SK-N-SH (cell line): Measurements from ENCODE around the gene ZC3H4. TPM values are rescaled to one million over a fixed set of nuclear protein-coding genes. Genes with fewer than 3 reads are reported as not detected.

Experiments used
- CTCF ChIA-PET: fragments of 300-600, 350-600 bp; formaldehyde crosslinking; extraction: SDS; loops from one replicate; lab custom pipeline; 2021; lab: Yijun Ruan, JAX
- POLR2A ChIA-PET: fragments of 350-600 bp; sonication (Branson Sonifier 250); formaldehyde crosslinking; extraction: SDS; loops from one replicate; lab custom pipeline; 2020; ENCODE audit warnings: antibody characterized with exemption, inconsistent platforms; lab: Yijun Ruan, JAX
- DNase-seq: peaks from one replicate; pipeline ENCODE4 v3.0.0; 2012
- H2AFZ ChIP-seq: fragments of 200-600 bp; sonication (generic); 2 replicates; pipeline ENCODE4 v1.8.1; 2016; ENCODE audit warnings: antibody characterized with exemption, mild to moderate bottlenecking, low read depth
- H3F3A ChIP-seq: fragments of 200-600 bp; sonication (generic); replicated peaks from 2 replicates; pipeline ENCODE3; 2016; ENCODE audit warnings: antibody characterized with exemption, mild to moderate bottlenecking; ENCODE audit not compliant: insufficient read depth
- H3K27ac ChIP-seq, 2 experiments: fragments of 200-500 bp in 1 of 2; fragments of 200-600 bp in 1 of 2; sonication (Bioruptor generic) in 1 of 2; sonication (generic), shearing (Covaris generic) in 1 of 2; 2 replicates each; pipeline versions ENCODE4 v1.5.1 to v1.6.1; 2014 to 2016; ENCODE audit warnings: low read depth in 2 of 2, inconsistent platforms in 1 of 2, low read length in 1 of 2, mild to moderate bottlenecking in 1 of 2, mixed read lengths in 1 of 2
- H3K27me3 ChIP-seq: fragments of 200-600 bp; sonication (generic), shearing (Covaris generic); 2 replicates; pipeline ENCODE4 v1.6.1; 2016; ENCODE audit warnings: mixed run types; ENCODE audit not compliant: insufficient read depth
- H3K36me3 ChIP-seq, 2 experiments: fragments of 200-500 bp in 1 of 2; fragments of 200-600 bp in 1 of 2; sonication (Bioruptor generic) in 1 of 2; sonication (generic) in 1 of 2; replicated peaks in 1 of 2; 2 replicates each; pipeline versions ENCODE3 to v1.5.1; 2014 to 2016; ENCODE audit warnings: low read length in 1 of 2, mild to moderate bottlenecking in 1 of 2; ENCODE audit not compliant: insufficient read depth in 2 of 2, control insufficient read depth in 1 of 2
- H3K4me1 ChIP-seq, 2 experiments: fragments of 200-500 bp in 1 of 2; fragments of 200-600 bp in 1 of 2; sonication (Bioruptor generic) in 1 of 2; sonication (generic), shearing (Covaris generic) in 1 of 2; 2 replicates each; pipeline versions ENCODE4 v1.5.1 to v1.6.1; 2014 to 2016; ENCODE audit warnings: low read depth in 1 of 2, low read length in 1 of 2, mixed run types in 1 of 2; ENCODE audit not compliant: insufficient read depth in 2 of 2, control insufficient read depth in 1 of 2
- H3K4me2 ChIP-seq: fragments of 200-600 bp; sonication (generic), shearing (Covaris generic); 2 replicates; pipeline ENCODE4 v1.6.1; 2017; ENCODE audit warnings: mixed run types
- H3K4me3 ChIP-seq, 2 experiments: fragments of 200-500 bp in 1 of 2; fragments of 200-600 bp in 1 of 2; sonication (Bioruptor generic) in 1 of 2; sonication (generic), shearing (Covaris generic) in 1 of 2; 2 replicates each; pipeline versions ENCODE4 v1.5.1 to v1.8.1; 2014 to 2016; ENCODE audit warnings: low read depth in 2 of 2, inconsistent platforms in 1 of 2, low read length in 1 of 2, mild to moderate bottlenecking in 1 of 2, mixed read lengths in 1 of 2, moderate library complexity in 1 of 2
- H3K79me2 ChIP-seq: fragments of 200-600 bp; sonication (generic); 2 replicates; pipeline ENCODE4 v1.8.1; 2017; ENCODE audit warnings: mild to moderate bottlenecking; ENCODE audit not compliant: insufficient read depth
- H3K9ac ChIP-seq: fragments of 200-600 bp; sonication (generic); 2 replicates; pipeline ENCODE4 v1.6.1; 2017; ENCODE audit warnings: mixed run types
- H3K9me2 ChIP-seq: fragments of 200-600 bp; sonication (generic); 2 replicates; pipeline ENCODE4 v1.6.1; 2017; ENCODE audit warnings: mixed run types
- H3K9me3 ChIP-seq: fragments of 200-600 bp; sonication (generic); 2 replicates; pipeline ENCODE4 v1.6.1; 2017; ENCODE audit warnings: mixed run types, mild to moderate bottlenecking, moderate library complexity
- H4K20me1 ChIP-seq: fragments of 200-600 bp; sonication (generic); 2 replicates; pipeline ENCODE4 v1.6.1; 2017; ENCODE audit warnings: mild to moderate bottlenecking, mixed run types; ENCODE audit not compliant: insufficient read depth
- CHD2 ChIP-seq: fragments of 150-350 bp; IDR thresholded peaks from 2 replicates; pipeline ENCODE4 v1.6.1; 2018; ENCODE audit warnings: low read length; ENCODE audit not compliant: partially characterized antibody
- ELF1 ChIP-seq: IDR thresholded peaks from 2 replicates; pipeline ENCODE4 v1.4.0; 2012
- EP300 ChIP-seq, 2 experiments: IDR thresholded peaks; 2 replicates each; pipeline versions ENCODE4 v1.4.0 to v1.6.1; 2012; ENCODE audit warnings: borderline replicate concordance in 1 of 2, low read depth in 1 of 2, low read length in 1 of 2
- FOXJ3 ChIP-seq: sonication (generic); formaldehyde crosslinking; IDR thresholded peaks from 2 replicates; pipeline ENCODE4 v1.5.1; 2020; ENCODE audit warnings: mild to moderate bottlenecking, missing genetic modification reagents
- GABPA ChIP-seq: IDR thresholded peaks from 2 replicates; pipeline ENCODE4 v1.4.0; 2012; ENCODE audit warnings: low read depth, mild to moderate bottlenecking
- MXI1 ChIP-seq: IDR thresholded peaks from 2 replicates; pipeline ENCODE4 v1.6.1; 2012; ENCODE audit warnings: mild to moderate bottlenecking, low read depth, low read length, improper control_type of control experiment
- NFIC ChIP-seq: IDR thresholded peaks from 2 replicates; pipeline ENCODE4 v1.4.0; 2012; ENCODE audit warnings: borderline replicate concordance
- RAD21 ChIP-seq: IDR thresholded peaks from 2 replicates; pipeline ENCODE4 v1.6.1; 2012; ENCODE audit warnings: mild to moderate bottlenecking, low read length
- RXRA ChIP-seq: IDR thresholded peaks from 2 replicates; pipeline ENCODE4 v1.4.0; 2012; ENCODE audit warnings: low read depth, mild to moderate bottlenecking, borderline replicate concordance
- SIN3A ChIP-seq: IDR thresholded peaks from 2 replicates; pipeline ENCODE4 v1.6.1; 2012; ENCODE audit warnings: low read depth, mild to moderate bottlenecking, low read length, moderate library complexity, borderline replicate concordance
- TAF1 ChIP-seq: IDR thresholded peaks from 2 replicates; pipeline ENCODE4 v1.6.1; 2012; ENCODE audit warnings: low read depth, mild to moderate bottlenecking, low read length, moderate library complexity, borderline replicate concordance
- TCF12 ChIP-seq: IDR thresholded peaks from 2 replicates; pipeline ENCODE4 v1.4.0; 2012
- TEAD4 ChIP-seq: IDR thresholded peaks from 2 replicates; pipeline ENCODE4 v1.4.0; 2012; ENCODE audit warnings: mild to moderate bottlenecking, borderline replicate concordance; ENCODE audit not compliant: insufficient read depth
- WGBS: methylation state at CpG from one replicate; pipeline ENCODE4 v1.1.6; 2017; ENCODE audit warnings: low lambda C conversion rate; 5-methylcytosine and 5-hydroxymethylcytosine counted together
- polyA plus RNA-seq, 3 experiments: library from polyadenylated mRNA; depleted of rRNA; stranded (reverse); fragments of >200 nt; gene quantifications; 2 replicates each; pipeline ENCODE4 v1.2.3, GENCODE V29; 2012
- TF ChIP-seq, protein P1 (sequence below): fragments of 200-600 bp; sonication (generic); IDR thresholded peaks from 2 replicates; pipeline ENCODE4 v1.6.1; 2017; ENCODE audit warnings: antibody characterized with exemption, mild to moderate bottlenecking, moderate library complexity
- TF ChIP-seq, protein P2 (sequence below): IDR thresholded peaks from 2 replicates; pipeline ENCODE4; 2012
- TF ChIP-seq, protein P3 (sequence below): IDR thresholded peaks from 2 replicates; pipeline ENCODE4 v1.4.0; 2012; ENCODE audit warnings: low read depth

The ZC3H4 gene
- polyA plus RNA-seq, 1 of the 3 experiments (the other 2 are of a cell fraction), result 7.6 TPM

DNA sequence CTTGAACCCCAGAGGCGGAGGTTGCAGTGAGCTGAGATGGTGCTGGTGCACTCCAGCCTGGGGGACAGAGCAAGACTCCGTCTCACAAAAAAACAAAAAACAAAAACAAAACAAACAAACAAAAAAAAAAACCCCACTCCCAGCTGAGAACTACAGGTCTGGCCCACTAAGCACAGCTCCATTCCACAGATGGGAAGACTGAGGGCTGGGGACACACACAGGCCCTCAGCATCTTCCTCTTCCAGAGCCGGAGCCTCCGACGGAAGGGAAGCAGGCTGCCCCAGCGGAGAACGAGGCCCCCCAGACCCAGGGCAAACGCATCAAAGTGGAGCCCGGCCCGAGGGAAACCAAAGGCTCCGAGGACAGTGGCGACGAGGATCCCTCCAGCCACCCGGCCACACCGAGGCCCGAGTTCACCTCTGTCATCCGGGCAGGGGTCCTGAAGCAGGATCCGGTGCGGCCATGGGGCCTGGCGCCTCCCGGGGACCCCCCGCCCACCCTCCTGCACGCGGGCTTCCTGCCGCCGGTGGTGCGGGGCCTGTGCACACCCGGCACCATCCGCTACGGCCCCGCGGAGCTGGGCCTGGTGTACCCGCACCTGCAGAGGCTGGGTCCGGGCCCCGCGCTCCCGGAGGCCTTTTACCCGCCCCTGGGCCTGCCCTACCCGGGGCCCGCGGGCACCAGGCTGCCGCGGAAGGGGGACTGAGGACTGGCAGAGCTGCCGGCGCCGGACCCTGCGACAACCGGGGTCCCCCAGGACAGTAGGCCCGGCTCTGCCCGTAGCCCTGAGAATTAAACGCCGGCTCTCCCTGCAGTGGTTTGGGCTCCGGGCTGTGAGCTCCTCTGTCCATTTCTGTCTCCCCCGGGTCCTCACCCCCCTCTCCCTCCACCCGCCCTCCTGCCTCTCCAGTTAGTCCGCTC is 68.4 kb downstream of the ZC3H4 start:
- peaks cover 3% of the 10 kb centered on the region for H3F3A ChIP-seq
- H3K4me3 ChIP-seq, result no peak overlapping the region
- H3K79me2 ChIP-seq, result no peaks in the 10 kb centered on the region
- H3K36me3 ChIP-seq, result no peaks in the 10 kb centered on the region
- H3K27me3 ChIP-seq, result no peaks in the 10 kb centered on the region
- POLR2A ChIA-PET, result no interaction called here
- H3K9ac ChIP-seq, result no peak overlapping the region
- no peaks in the 10 kb centered on the region for H3K9me3 ChIP-seq
- no peaks in the 10 kb centered on the region for H3K9me2 ChIP-seq
- peaks cover 4 to 5% of the 10 kb centered on the region in 2 experiments; a peak in 2 of 4 replicates for H3K4me1 ChIP-seq
- CTCF ChIA-PET, result interaction anchor here (1.4 to 2.7 kb wide), 3 partner anchors 9 to 32 kb away, joined by 3 to 9 read pairs (median 9); no protein-coding TSS in a partner anchor
- 92% methylated on average over 12 of the region's 56 CpGs for WGBS
- H2AFZ ChIP-seq, result no peak overlapping the region
- no peak overlapping the region for H3K4me2 ChIP-seq
- H3K27ac ChIP-seq, result no peak overlapping the region
- H4K20me1 ChIP-seq, result no peaks in the 10 kb centered on the region
- TF ChIP-seq TAF1 (no peak), EP300 (IDR thresholded peaks at IDR 0.05; ENCODE audit: borderline replicate concordance in 1 of 2, low read depth in 1 of 2, low read length in 1 of 2) (no peak), SIN3A (no peak), RAD21 (no peak), GABPA (no peak), TCF12 (no peak), RXRA (no peak), FOXJ3 (CRISPR knock-in tag) (no peak)
- TF ChIP-seq, protein P1, sequence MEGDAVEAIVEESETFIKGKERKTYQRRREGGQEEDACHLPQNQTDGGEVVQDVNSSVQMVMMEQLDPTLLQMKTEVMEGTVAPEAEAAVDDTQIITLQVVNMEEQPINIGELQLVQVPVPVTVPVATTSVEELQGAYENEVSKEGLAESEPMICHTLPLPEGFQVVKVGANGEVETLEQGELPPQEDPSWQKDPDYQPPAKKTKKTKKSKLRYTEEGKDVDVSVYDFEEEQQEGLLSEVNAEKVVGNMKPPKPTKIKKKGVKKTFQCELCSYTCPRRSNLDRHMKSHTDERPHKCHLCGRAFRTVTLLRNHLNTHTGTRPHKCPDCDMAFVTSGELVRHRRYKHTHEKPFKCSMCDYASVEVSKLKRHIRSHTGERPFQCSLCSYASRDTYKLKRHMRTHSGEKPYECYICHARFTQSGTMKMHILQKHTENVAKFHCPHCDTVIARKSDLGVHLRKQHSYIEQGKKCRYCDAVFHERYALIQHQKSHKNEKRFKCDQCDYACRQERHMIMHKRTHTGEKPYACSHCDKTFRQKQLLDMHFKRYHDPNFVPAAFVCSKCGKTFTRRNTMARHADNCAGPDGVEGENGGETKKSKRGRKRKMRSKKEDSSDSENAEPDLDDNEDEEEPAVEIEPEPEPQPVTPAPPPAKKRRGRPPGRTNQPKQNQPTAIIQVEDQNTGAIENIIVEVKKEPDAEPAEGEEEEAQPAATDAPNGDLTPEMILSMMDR, result no peak
- TF ChIP-seq, protein P2, sequence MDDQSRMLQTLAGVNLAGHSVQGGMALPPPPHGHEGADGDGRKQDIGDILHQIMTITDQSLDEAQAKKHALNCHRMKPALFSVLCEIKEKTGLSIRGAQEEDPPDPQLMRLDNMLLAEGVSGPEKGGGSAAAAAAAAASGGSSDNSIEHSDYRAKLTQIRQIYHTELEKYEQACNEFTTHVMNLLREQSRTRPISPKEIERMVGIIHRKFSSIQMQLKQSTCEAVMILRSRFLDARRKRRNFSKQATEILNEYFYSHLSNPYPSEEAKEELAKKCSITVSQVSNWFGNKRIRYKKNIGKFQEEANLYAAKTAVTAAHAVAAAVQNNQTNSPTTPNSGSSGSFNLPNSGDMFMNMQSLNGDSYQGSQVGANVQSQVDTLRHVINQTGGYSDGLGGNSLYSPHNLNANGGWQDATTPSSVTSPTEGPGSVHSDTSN, result no peak
- no peak for DNase-seq

DNA sequence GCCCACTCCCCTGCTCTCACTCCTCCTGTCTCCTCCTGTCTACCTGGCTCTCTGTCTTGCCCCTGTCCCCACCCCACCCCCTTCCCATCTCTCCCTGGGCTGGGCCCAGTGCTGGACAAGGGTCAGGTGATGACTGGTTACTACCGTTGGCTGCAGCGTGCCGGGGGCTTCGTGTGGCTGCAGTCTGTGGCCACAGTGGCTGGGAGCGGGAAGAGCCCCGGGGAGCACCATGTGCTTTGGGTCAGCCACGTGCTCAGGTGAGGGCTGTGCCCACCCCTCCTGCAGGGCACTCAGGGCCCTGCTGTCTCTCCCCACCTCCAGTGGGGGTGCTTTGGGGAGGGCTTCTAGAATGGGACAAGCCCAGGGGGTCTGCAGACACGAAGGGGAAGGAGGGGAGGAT is 72.7 kb downstream of the ZC3H4 start:
- Histone ChIP-seq H3K4me2 (no peak overlapping the region), H3K27ac (no peak overlapping the region), H3K9ac (no peak overlapping the region), H4K20me1 (no peaks in the 10 kb centered on the region), H3F3A (no peaks in the 10 kb centered on the region), H3K9me2 (no peaks in the 10 kb centered on the region), H3K4me1 (no peaks in the 10 kb centered on the region; a peak in 1 of 4 replicates), H3K9me3 (no peaks in the 10 kb centered on the region), H3K27me3 (no peaks in the 10 kb centered on the region), H3K36me3 (no peaks in the 10 kb centered on the region), H3K79me2 (no peaks in the 10 kb centered on the region), H3K4me3 (no peak overlapping the region), H2AFZ (no peak overlapping the region)
- no peak for TF ChIP-seq EP300 (IDR thresholded peaks at IDR 0.05; ENCODE audit: borderline replicate concordance in 1 of 2, low read depth in 1 of 2, low read length in 1 of 2)
- no peak for TF ChIP-seq CHD2
- TF ChIP-seq, protein P3, sequence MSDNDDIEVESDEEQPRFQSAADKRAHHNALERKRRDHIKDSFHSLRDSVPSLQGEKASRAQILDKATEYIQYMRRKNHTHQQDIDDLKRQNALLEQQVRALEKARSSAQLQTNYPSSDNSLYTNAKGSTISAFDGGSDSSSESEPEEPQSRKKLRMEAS, result no peak
- no peak for TF ChIP-seq MXI1
- TF ChIP-seq TEAD4, result no peak
- TF ChIP-seq ELF1, result no peak
- TF ChIP-seq NFIC, result no peak
- WGBS, result 90% methylated on average over 8 of the region's 8 CpGs
- DNase-seq, result no peak
- CTCF ChIA-PET, result no interaction called here
- POLR2A ChIA-PET, result no interaction called here
